Astrocyte of the spinal cord (primary cell): Measurements from ENCODE around the gene LCN9.

ENCODE experiments used
- DNase-seq: peaks from one replicate; pipeline ENCODE4 v3.0.0; 2011; ENCODE audit warnings: low read depth, low spot score
- H3K4me3 ChIP-seq: 2 replicates; pipeline ENCODE4 v1.5.1; 2011; ENCODE audit warnings: low read depth, mild to moderate bottlenecking, low read length, moderate library complexity
- CTCF ChIP-seq: IDR thresholded peaks from 2 replicates; pipeline ENCODE4 v1.5.1; 2012; ENCODE audit warnings: low read depth, mild to moderate bottlenecking, low read length, inconsistent platforms
- in situ Hi-C: cut with HindIII; loops from 2 replicates; pipeline ENCODE4 v1.10.0; 2017; ENCODE audit warnings: low sequenced_read_pairs

Gene LCN9

GRCh38 chr9:135662758-135663450 is at the start of gene LCN9:
LCN9 (plus strand) TSS chr9:135663309; CDS start chr9:135663322, 13 bp downstream.
- peak; percentile 1 for DNase-seq
- TF ChIP-seq CTCF: no peak

GRCh38 chr9:135613946-135614805 is 48.9 kb upstream of the LCN9 start:
- no peak for DNase-seq
- in situ Hi-C loops: no loop called here
- H3K4me3 ChIP-seq: no peak overlapping the region
- no peak for TF ChIP-seq CTCF

More at GRCh38 chr9:135662758-135663450, at the start of gene LCN9:
- in situ Hi-C loops: no loop called here
- no peak within 1 kb of the TSS for H3K4me3 ChIP-seq

- TF ChIP-seq CTCF: no peak
Measured at GRCh38 chr9:135614821-135615665, 48.1 kb upstream of the LCN9 start.

GRCh38 chr9:135615666-135616618 is 47.2 kb upstream of the LCN9 start:
- TF ChIP-seq CTCF: no peak
- in situ Hi-C loops: no loop called here
- no peak overlapping the region for H3K4me3 ChIP-seq
- no peak for DNase-seq

More at GRCh38 chr9:135614821-135615665, 48.1 kb upstream of the LCN9 start:
- H3K4me3 ChIP-seq: no peak overlapping the region
- in situ Hi-C loops: no loop called here
- no peak for DNase-seq

GRCh38 chr9:135616619-135617537 is 46.2 kb upstream of the LCN9 start:
- in situ Hi-C loops: no loop called here
- DNase-seq: no peak
- H3K4me3 ChIP-seq: no peak overlapping the region
- no peak for TF ChIP-seq CTCF
